Calu3 (cell line): ENCODE data around the gene LY9. TPM values are rescaled to one million over a fixed set of nuclear protein-coding genes. Genes with fewer than 3 reads are reported as not detected.

Experiments
- BruUV-seq: library from RNA; stranded (reverse); fragments of 400-500 nt; replicated peaks from 2 replicates; lab custom pipeline; 2021; lab: Mats Ljungman, UMichigan
- CTCF ChIA-PET: fragments of 300-600 bp; sonication (Branson Sonifier 250); formaldehyde crosslinking; loops from one replicate; lab custom pipeline; 2022; ENCODE audit warnings: antibody characterized with exemption; lab: Charles Lee
- DNase-seq: peaks from one replicate; pipeline ENCODE4 v3.0.0; 2022
- H3K27ac Mint-ChIP-seq: one replicate; pipeline ENCODE4 v1.8.0; 2022; ENCODE audit warnings: mixed read lengths; ENCODE audit not compliant: unreplicated experiment
- H3K27me3 Mint-ChIP-seq: one replicate; pipeline ENCODE4 v1.8.0; 2022; ENCODE audit warnings: mixed read lengths; ENCODE audit not compliant: unreplicated experiment
- H3K36me3 Mint-ChIP-seq: one replicate; pipeline ENCODE4 v1.8.0; 2022; ENCODE audit warnings: mild to moderate bottlenecking, moderate library complexity, mixed read lengths; ENCODE audit not compliant: insufficient read depth, unreplicated experiment
- H3K4me1 Mint-ChIP-seq: one replicate; pipeline ENCODE4 v1.8.0; 2022; ENCODE audit warnings: mild to moderate bottlenecking, low read depth, mixed read lengths; ENCODE audit not compliant: unreplicated experiment
- H3K4me3 Mint-ChIP-seq: one replicate; pipeline ENCODE4 v1.8.0; 2022; ENCODE audit warnings: mild to moderate bottlenecking, low read depth, moderate library complexity, mixed read lengths; ENCODE audit not compliant: unreplicated experiment
- H3K9me3 Mint-ChIP-seq: one replicate; pipeline ENCODE4 v1.8.0; 2022; ENCODE audit warnings: low read depth, mixed read lengths; ENCODE audit not compliant: unreplicated experiment
- CTCF ChIP-seq: fragments of 200-600 bp; IDR thresholded peaks from one replicate; pipeline ENCODE4 v1.8.0; 2022; ENCODE audit warnings: antibody characterized with exemption; ENCODE audit not compliant: unreplicated experiment
- intact Hi-C: fragments of 100-400 bp; cut with micrococcal nuclease; formaldehyde crosslinking; loops from one replicate; pipeline ENCODE4 v1.10.0; 2022; ENCODE audit not compliant: unreplicated experiment
- total RNA-seq: library from RNA; stranded (reverse); gene quantifications from 2 replicates; pipeline ENCODE4 v1.2.3, GENCODE V29; 2022

Gene LY9
- total RNA-seq, 1 experiment from 2014 or later = not detected

- CTCF ChIA-PET = no interaction called here
- TF ChIP-seq CTCF = no peak
- Mint-ChIP-seq H3K27me3 (peaks cover 33% of the 10 kb centered on the region), H3K4me3 (no peak overlapping the region), H3K4me1 (peaks cover 8% of the 10 kb centered on the region), H3K36me3 (peaks cover 5% of the 10 kb centered on the region), H3K27ac (no peak overlapping the region), H3K9me3 (no peaks in the 10 kb centered on the region)
- BruUV-seq = no TSS peak
- intact Hi-C loops = no loop called here
- no peak for DNase-seq
Observed at GRCh38 chr1:160753594-160753993, 42.4 kb upstream of the LY9 start.

GRCh38 chr1:160755461-160755860 lies 40.5 kb upstream of the LY9 start:
- no peaks in the 10 kb centered on the region for H3K4me1 Mint-ChIP-seq
- DNase-seq = no peak
- H3K9me3 Mint-ChIP-seq = no peaks in the 10 kb centered on the region
- CTCF ChIA-PET = no interaction called here
- BruUV-seq = no TSS peak
- no peak for TF ChIP-seq CTCF
- intact Hi-C loops = no loop called here
- peaks cover 28% of the 10 kb centered on the region for H3K27me3 Mint-ChIP-seq
- H3K27ac Mint-ChIP-seq = no peak overlapping the region
- no peak overlapping the region for H3K4me3 Mint-ChIP-seq
- no peaks in the 10 kb centered on the region for H3K36me3 Mint-ChIP-seq

GRCh38 chr1:160755911-160756848 lies 39.8 kb upstream of the LY9 start:
- no peak overlapping the region for H3K4me3 Mint-ChIP-seq
- peaks cover under 1% of the 10 kb centered on the region for H3K9me3 Mint-ChIP-seq
- H3K27me3 Mint-ChIP-seq = peaks cover 21% of the 10 kb centered on the region
- intact Hi-C loops = no loop called here
- no peaks in the 10 kb centered on the region for H3K4me1 Mint-ChIP-seq
- CTCF ChIA-PET = no interaction called here
- no TSS peak for BruUV-seq
- no peak for TF ChIP-seq CTCF
- H3K36me3 Mint-ChIP-seq = no peaks in the 10 kb centered on the region
- DNase-seq = no peak
- no peak overlapping the region for H3K27ac Mint-ChIP-seq

- intact Hi-C loops = no loop called here
- DNase-seq = no peak
- BruUV-seq = no TSS peak
- TF ChIP-seq CTCF = no peak
- CTCF ChIA-PET = no interaction called here
- H3K9me3 Mint-ChIP-seq = peaks cover 4% of the 10 kb centered on the region
- no peak overlapping the region for H3K27ac Mint-ChIP-seq
- no peak overlapping the region for H3K4me3 Mint-ChIP-seq
- peaks cover 18% of the 10 kb centered on the region for H3K27me3 Mint-ChIP-seq
- H3K4me1 Mint-ChIP-seq = no peaks in the 10 kb centered on the region
- H3K36me3 Mint-ChIP-seq = no peaks in the 10 kb centered on the region
Observed at GRCh38 chr1:160756849-160757201, 39.1 kb upstream of the LY9 start.
